Stimulated activated CD8-positive, alpha-beta memory T cell treated with anti-CD3 and anti-CD28 coated beads, Interleukin-15, amount 100 ng/mL, for 4 hours (primary cell): ENCODE data around the gene CCDC97.
"Not testable (repeated sequence)": the region's sequence is repeated elsewhere in the genome, so short reads cannot be mapped to it uniquely, and the experiment has no call there.

ENCODE experiments used
- DNase-seq, 2 donors: peaks; one replicate each; pipeline ENCODE4 v3.0.0-alpha.2; 2020; ENCODE audit warnings: low read depth in 2 of 2

Gene CCDC97

GRCh38 chr19:41363753-41364523 lies 54.0 kb downstream of the CCDC97 start, which contains the start of gene B9D2:
TSS of gene B9D2 (minus strand) at chr19:41364149. CDS start at chr19:41363519, 630 bp downstream.
- peak; percentile 91 to 97 for DNase-seq

- DNase-seq, result no peak
Measured at GRCh38 chr19:41364524-41365391, 54.8 kb downstream of the CCDC97 start.

GRCh38 chr19:41366089-41366488 lies 56.1 kb downstream of the CCDC97 start:
- no peak for DNase-seq

- no peak for DNase-seq
Measured at GRCh38 chr19:41367848-41368301, 57.9 kb downstream of the CCDC97 start.

GRCh38 chr19:41369769-41370168 lies 59.8 kb downstream of the CCDC97 start:
- no peak for DNase-seq

- not testable (repeated sequence) for DNase-seq
Measured at GRCh38 chr19:41371119-41371518, 61.1 kb downstream of the CCDC97 start.

- no peak for DNase-seq
Measured at GRCh38 chr19:41371541-41371940, 61.6 kb downstream of the CCDC97 start.

- DNase-seq, result no peak
Measured at GRCh38 chr19:41372501-41372900, 62.5 kb downstream of the CCDC97 start.

GRCh38 chr19:41373993-41374392 lies 64.0 kb downstream of the CCDC97 start:
- no peak for DNase-seq
